Fibroblast of lung (primary cell): ENCODE data around the gene IGF2R.

ENCODE experiments used
- EZH2 ChIP-seq: IDR thresholded peaks from 2 replicates; pipeline ENCODE4 v1.5.1; 2012; ENCODE audit warnings: low read length, control low read depth, mild to moderate bottlenecking; ENCODE audit errors: missing control alignments
- TF ChIP-seq, protein P1 (sequence below), 2 donors: IDR thresholded peaks in 1 of 2; conservative IDR thresholded peaks in 1 of 2; 1 replicate in 1 of 2; 2 replicates in 1 of 2; pipeline ENCODE4 v1.5.1; 2011 to 2012; ENCODE audit warnings: low read length in 2 of 2, control low read depth in 1 of 2, inconsistent platforms in 1 of 2, low read depth in 1 of 2, mild to moderate bottlenecking in 1 of 2

DNA sequence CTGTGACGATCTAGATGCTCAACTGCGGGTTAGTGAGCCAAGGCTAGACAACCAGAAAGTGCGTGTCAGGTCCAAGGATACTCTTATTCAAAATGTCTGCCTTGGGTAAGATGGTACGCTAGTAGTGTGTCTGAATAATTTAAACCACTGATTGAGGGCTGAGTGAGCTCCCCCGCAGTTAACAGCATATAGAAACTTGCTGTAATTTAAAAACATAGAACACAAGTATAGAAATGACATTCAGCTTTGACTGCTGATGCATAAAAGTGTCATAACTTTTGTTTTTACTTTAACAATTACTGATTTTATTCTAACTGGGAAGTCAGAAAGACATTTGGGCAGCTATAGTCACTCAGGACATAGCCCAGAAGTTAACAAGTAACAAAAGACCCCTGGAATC, 107.1 kb downstream of the IGF2R start:
- TF ChIP-seq, protein P1, sequence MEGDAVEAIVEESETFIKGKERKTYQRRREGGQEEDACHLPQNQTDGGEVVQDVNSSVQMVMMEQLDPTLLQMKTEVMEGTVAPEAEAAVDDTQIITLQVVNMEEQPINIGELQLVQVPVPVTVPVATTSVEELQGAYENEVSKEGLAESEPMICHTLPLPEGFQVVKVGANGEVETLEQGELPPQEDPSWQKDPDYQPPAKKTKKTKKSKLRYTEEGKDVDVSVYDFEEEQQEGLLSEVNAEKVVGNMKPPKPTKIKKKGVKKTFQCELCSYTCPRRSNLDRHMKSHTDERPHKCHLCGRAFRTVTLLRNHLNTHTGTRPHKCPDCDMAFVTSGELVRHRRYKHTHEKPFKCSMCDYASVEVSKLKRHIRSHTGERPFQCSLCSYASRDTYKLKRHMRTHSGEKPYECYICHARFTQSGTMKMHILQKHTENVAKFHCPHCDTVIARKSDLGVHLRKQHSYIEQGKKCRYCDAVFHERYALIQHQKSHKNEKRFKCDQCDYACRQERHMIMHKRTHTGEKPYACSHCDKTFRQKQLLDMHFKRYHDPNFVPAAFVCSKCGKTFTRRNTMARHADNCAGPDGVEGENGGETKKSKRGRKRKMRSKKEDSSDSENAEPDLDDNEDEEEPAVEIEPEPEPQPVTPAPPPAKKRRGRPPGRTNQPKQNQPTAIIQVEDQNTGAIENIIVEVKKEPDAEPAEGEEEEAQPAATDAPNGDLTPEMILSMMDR (conservative IDR thresholded peaks at IDR 0.05 in 1 of 2, IDR thresholded peaks at IDR 0.05 in 1 of 2; ENCODE audit: low read depth in 1 of 2, low read length in 2 of 2), result no peak
- TF ChIP-seq EZH2, result no peak
